Type B pancreatic cell (in vitro differentiated cells): ENCODE data around the gene MPL. TPM values are rescaled to one million over a fixed set of nuclear protein-coding genes. Genes with fewer than 3 reads are reported as not detected.

Source experiments
- DNase-seq: peaks from one replicate; pipeline ENCODE4 v3.0.0; 2021; ENCODE audit warnings: mixed read lengths; ENCODE audit not compliant: unreplicated experiment; ENCODE audit errors: extremely low spot score
- H3K27ac Mint-ChIP-seq: 2 replicates; pipeline ENCODE4 v1.8.0; 2021; ENCODE audit warnings: mild to moderate bottlenecking, mixed read lengths
- H3K27me3 Mint-ChIP-seq: 2 replicates; pipeline ENCODE4 v1.8.0; 2021; ENCODE audit warnings: mixed read lengths
- H3K36me3 Mint-ChIP-seq: 2 replicates; pipeline ENCODE4 v1.8.0; 2021; ENCODE audit warnings: mixed read lengths
- H3K4me1 Mint-ChIP-seq: one replicate; pipeline ENCODE4 v1.8.0; 2021; ENCODE audit warnings: mixed read lengths; ENCODE audit not compliant: unreplicated experiment
- H3K4me3 Mint-ChIP-seq: 2 replicates; pipeline ENCODE4 v1.8.0; 2021; ENCODE audit warnings: mild to moderate bottlenecking, mixed read lengths
- H3K9me3 Mint-ChIP-seq: 2 replicates; pipeline ENCODE4 v1.8.0; 2021; ENCODE audit warnings: mixed read lengths
- total RNA-seq: library from RNA; stranded (reverse); gene quantifications from 2 replicates; pipeline ENCODE4 v1.2.1, GENCODE V29; 2021; ENCODE audit warnings: low replicate concordance
- TF ChIP-seq, protein P1 (sequence below): fragments of 200-600 bp; sonication (generic); conservative IDR thresholded peaks from 2 replicates; pipeline ENCODE4 v1.5.0; 2021; ENCODE audit warnings: antibody characterized with exemption, mild to moderate bottlenecking

The MPL gene
- total RNA-seq, 1 donor from 2014 or later: not detected

DNA sequence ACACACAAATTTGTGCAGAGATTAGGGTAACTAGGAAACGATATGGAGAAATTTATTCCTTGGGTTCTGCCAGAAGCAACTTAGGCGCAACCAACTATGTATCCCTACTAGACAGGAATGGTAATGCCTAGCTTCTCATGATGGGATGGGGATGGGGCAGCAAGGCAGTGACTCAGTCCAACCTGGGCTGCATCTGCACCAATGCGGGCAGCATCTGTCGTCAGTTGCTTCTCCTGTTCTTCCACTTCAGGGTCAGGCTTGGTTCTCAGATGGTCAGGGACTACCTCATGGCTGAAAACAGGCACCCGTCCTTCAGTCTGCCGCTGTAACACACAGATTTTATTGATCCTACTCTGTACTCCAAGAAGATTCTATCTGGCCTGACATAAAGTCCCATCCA lies 49.1 kb downstream of the MPL start:
- TF ChIP-seq, protein P1, sequence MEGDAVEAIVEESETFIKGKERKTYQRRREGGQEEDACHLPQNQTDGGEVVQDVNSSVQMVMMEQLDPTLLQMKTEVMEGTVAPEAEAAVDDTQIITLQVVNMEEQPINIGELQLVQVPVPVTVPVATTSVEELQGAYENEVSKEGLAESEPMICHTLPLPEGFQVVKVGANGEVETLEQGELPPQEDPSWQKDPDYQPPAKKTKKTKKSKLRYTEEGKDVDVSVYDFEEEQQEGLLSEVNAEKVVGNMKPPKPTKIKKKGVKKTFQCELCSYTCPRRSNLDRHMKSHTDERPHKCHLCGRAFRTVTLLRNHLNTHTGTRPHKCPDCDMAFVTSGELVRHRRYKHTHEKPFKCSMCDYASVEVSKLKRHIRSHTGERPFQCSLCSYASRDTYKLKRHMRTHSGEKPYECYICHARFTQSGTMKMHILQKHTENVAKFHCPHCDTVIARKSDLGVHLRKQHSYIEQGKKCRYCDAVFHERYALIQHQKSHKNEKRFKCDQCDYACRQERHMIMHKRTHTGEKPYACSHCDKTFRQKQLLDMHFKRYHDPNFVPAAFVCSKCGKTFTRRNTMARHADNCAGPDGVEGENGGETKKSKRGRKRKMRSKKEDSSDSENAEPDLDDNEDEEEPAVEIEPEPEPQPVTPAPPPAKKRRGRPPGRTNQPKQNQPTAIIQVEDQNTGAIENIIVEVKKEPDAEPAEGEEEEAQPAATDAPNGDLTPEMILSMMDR: no peak
- no peak for DNase-seq
- Mint-ChIP-seq H3K27me3 (no peaks in the 10 kb centered on the region), H3K9me3 (no peaks in the 10 kb centered on the region), H3K4me1 (peaks cover 35% of the 10 kb centered on the region), H3K27ac (peak overlapping the region; percentile 13), H3K36me3 (peaks cover 14% of the 10 kb centered on the region), H3K4me3 (no peak overlapping the region)

DNA sequence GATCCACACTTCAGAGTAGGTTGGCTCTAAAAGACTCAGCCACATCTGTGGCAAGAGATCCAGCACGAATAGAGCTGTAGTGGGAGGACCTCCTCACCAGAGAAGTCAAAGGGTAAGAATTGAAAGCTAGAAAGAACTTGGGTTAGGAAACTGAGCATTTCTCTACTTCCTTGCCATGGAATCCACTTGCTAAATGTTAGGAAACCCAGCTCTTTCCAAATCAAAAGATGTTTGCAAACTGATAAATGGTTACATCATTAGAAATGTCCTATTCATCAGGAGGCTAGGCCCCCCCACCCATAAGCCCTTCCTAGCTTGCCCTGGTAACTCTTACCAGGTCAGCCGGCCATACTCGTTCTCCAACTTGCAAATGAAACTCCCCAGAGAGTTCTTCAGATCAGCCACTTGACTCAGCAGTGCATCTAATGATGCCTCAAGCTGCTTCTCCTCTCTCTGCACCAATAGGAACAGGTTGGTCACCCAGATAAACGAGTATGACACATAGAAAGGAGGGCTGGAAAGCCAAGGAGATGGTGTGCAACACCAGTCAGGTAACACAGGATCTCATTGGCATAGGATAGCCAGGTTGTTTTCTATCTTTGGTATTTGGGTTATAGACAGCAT lies 50.5 kb downstream of the MPL start:
- no peaks in the 10 kb centered on the region for H3K9me3 Mint-ChIP-seq

DNA sequence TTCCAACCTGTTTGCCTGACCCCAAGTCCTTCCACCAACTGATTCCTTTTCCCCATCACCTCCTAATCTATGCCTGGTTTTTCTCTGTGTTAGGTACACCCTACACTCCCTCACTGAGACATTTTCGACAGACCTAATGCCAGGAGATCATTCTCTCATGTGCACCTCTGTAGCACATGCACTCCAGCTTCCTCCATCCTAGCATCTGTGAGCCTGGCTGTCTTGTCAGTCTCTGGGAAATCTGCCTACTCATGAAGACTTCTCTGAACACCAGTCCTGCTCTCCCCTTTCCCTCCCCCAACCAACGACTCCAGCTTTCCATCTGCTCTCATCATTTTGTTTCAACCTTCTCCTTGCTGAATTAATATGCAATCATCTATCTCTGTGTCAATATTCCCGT lies 51.0 kb downstream of the MPL start:
- H3K27me3 Mint-ChIP-seq: no peaks in the 10 kb centered on the region
- no peak for DNase-seq
- peak overlapping the region; percentile 100 for H3K4me3 Mint-ChIP-seq
- no peaks in the 10 kb centered on the region for H3K9me3 Mint-ChIP-seq
- TF ChIP-seq, protein P1: no peak
- peak overlapping the region; percentile 100 for H3K27ac Mint-ChIP-seq
- peaks cover 27% of the 10 kb centered on the region for H3K4me1 Mint-ChIP-seq
- H3K36me3 Mint-ChIP-seq: peaks cover 18% of the 10 kb centered on the region

More for the DNA sequence above, 50.5 kb downstream of the MPL start:
- no peak for DNase-seq
- peak overlapping the region; percentile 100 for H3K27ac Mint-ChIP-seq
- TF ChIP-seq, protein P1: no peak
- peaks cover 14% of the 10 kb centered on the region for H3K36me3 Mint-ChIP-seq
- H3K27me3 Mint-ChIP-seq: no peaks in the 10 kb centered on the region
- peaks cover 29% of the 10 kb centered on the region for H3K4me1 Mint-ChIP-seq
- peak overlapping the region; percentile 100 for H3K4me3 Mint-ChIP-seq

DNA sequence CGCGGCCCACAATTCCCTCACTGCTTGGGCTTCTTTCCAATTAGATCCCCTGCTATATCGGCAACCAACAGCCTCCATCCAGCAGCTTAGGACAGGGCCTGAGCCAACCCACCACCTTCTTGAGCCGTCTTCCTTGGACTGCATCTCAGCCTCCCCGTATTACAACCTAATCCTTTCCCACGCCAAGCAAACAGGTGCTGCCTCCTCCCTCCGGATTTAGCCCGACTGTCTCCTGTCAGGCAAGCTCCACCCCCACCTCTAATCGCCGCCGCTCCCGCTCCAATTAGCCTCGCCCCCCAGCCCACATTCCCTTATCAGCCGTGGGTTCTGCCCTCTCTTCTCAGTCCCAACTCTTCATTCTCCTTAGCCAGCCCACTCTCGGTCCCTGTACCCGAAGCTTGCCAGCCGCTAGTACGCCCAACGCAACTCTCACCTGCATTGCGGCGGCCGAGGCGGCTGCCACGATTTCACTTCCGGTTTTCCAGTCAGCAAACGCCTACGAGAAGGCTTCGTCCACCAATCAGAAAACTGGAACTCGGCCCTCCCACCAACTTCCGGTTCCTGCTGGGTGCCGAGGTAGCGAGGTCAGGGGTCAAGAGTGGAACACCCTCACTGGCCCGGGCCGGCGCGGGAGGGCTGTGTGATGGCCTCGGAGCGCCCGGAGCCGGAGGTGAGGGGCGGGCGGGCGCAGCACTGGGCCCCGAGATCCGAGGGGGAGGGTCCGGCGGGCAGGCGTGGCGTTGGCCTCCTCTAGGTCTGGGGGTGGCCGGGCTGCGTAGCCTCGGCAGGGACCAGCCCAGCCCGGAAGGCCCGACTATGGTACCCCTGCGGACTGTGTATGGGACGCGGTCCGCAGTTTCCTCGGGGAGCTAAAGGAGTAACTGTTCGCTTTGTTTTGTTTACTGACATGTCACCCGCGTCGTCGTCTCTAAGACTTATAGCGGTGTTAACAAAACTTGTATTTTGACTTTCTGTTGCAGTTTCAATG lies 52.0 kb downstream of the MPL start, which contains the start of the genes MED8 and SZT2:
MED8 (minus strand) TSS at position 475 of the 988 bp plus-strand sequence; CDS start at position 439, 36 bp downstream.
SZT2 (plus strand) TSS at position 574 of the 988 bp plus-strand sequence; CDS start at position 644, 70 bp downstream.
- peaks cover 27% of the 10 kb centered on the region for H3K4me1 Mint-ChIP-seq
- peak within 1 kb of the TSS; percentile 100 for H3K4me3 Mint-ChIP-seq
- no peaks in the 10 kb centered on the region for H3K9me3 Mint-ChIP-seq
- H3K27ac Mint-ChIP-seq: peak within 1 kb of the TSS; percentile 100
- TF ChIP-seq, protein P1: no peak
- H3K36me3 Mint-ChIP-seq: peaks cover 18% of the 10 kb centered on the region
- no peaks in the 10 kb centered on the region for H3K27me3 Mint-ChIP-seq
- DNase-seq: peak; percentile 92

DNA sequence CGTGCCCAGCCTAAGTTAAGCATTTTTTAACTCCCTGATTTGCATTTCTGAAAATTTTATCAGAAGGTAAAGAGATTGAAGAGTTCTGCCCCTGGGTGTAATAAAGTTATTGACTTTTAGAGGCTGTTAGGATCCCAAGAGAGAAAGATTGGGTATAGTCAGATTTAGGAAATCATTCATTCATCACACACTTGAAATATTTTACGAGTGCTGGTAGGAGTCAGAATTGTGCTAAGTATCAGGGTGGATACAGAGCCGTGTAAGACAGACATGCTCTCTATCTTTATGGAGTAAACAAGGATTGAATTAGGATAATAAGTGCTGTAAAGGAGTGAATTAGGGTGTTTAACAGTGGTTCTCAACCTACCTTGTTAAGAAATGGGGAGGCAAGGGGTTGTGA lies 55.1 kb downstream of the MPL start:
- DNase-seq: no peak
- TF ChIP-seq, protein P1: no peak
- Mint-ChIP-seq H3K36me3 (peaks cover 17% of the 10 kb centered on the region), H3K9me3 (no peaks in the 10 kb centered on the region), H3K4me3 (peak overlapping the region; percentile 8), H3K4me1 (peaks cover 27% of the 10 kb centered on the region), H3K27ac (no peak overlapping the region), H3K27me3 (no peaks in the 10 kb centered on the region)
